Measurements from ENCODE around the gene MYBPHL.

GRCh38 chr1:109272831-109273547 lies 33.8 kb downstream of the MYBPHL start:
- TF ChIP-seq CTCF (IDR thresholded peaks at IDR 0.05) = no peak
- no peak for TF ChIP-seq POLR2A (IDR thresholded peaks at IDR 0.05)

Data from uterus (tissue), 2 donors.